ENCODE results near the gene SLC39A9.

DNA sequence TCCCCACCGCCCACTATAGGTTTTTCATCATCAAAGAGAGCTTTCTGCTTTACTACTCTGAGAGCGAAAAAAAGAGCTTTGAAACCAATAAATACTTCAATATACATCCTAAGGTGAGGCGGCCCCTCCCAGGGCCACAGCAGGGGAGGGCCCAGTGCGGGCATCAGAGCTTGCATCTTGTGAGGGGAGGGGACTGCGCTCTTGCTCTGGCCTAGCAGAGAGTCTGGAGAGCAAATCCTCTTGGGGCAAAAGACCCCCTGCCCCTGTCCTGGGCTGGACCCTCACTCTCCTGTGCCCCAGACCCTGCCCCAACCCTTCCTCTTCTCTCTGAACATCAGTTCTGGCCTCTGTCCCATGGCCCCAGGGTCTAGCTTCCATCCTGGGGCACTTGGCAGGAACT, 101.6 kb downstream of the SLC39A9 start:
- TF ChIP-seq NR2C2 (CRISPR knock-in tag; IDR thresholded peaks at IDR 0.05; ENCODE audit: borderline replicate concordance) (no peak), SP4 (CRISPR knock-in tag; IDR thresholded peaks at IDR 0.05) (no peak), CCDC6 (CRISPR knock-in tag; IDR thresholded peaks at IDR 0.05) (no peak), ZNF253 (CRISPR knock-in tag; IDR thresholded peaks at IDR 0.05; ENCODE audit: borderline replicate concordance) (no peak), HNRNPUL1 (IDR thresholded peaks at IDR 0.05; ENCODE audit: low read depth, low read length) (no peak), MEIS1 (CRISPR knock-in tag; IDR thresholded peaks at IDR 0.05; ENCODE audit: borderline replicate concordance) (no peak), ZSCAN30 (CRISPR knock-in tag; IDR thresholded peaks at IDR 0.05) (no peak), SRSF9 (IDR thresholded peaks at IDR 0.05; ENCODE audit: borderline replicate concordance, insufficient read depth, low read depth, low read length, poor library complexity, severe bottlenecking) (no peak), TCF7L2 (IDR thresholded peaks at IDR 0.05; ENCODE audit: low read depth, low read length) (no peak)
- TF ChIP-seq, protein P1, sequence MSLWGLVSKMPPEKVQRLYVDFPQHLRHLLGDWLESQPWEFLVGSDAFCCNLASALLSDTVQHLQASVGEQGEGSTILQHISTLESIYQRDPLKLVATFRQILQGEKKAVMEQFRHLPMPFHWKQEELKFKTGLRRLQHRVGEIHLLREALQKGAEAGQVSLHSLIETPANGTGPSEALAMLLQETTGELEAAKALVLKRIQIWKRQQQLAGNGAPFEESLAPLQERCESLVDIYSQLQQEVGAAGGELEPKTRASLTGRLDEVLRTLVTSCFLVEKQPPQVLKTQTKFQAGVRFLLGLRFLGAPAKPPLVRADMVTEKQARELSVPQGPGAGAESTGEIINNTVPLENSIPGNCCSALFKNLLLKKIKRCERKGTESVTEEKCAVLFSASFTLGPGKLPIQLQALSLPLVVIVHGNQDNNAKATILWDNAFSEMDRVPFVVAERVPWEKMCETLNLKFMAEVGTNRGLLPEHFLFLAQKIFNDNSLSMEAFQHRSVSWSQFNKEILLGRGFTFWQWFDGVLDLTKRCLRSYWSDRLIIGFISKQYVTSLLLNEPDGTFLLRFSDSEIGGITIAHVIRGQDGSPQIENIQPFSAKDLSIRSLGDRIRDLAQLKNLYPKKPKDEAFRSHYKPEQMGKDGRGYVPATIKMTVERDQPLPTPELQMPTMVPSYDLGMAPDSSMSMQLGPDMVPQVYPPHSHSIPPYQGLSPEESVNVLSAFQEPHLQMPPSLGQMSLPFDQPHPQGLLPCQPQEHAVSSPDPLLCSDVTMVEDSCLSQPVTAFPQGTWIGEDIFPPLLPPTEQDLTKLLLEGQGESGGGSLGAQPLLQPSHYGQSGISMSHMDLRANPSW (CRISPR knock-in tag; IDR thresholded peaks at IDR 0.05; ENCODE audit: borderline replicate concordance): no peak
- TF ChIP-seq, protein P2, sequence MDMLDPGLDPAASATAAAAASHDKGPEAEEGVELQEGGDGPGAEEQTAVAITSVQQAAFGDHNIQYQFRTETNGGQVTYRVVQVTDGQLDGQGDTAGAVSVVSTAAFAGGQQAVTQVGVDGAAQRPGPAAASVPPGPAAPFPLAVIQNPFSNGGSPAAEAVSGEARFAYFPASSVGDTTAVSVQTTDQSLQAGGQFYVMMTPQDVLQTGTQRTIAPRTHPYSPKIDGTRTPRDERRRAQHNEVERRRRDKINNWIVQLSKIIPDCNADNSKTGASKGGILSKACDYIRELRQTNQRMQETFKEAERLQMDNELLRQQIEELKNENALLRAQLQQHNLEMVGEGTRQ (IDR thresholded peaks at IDR 0.05; ENCODE audit: low read depth, low read length): no peak
- TF ChIP-seq, protein P2 (CRISPR knock-in tag; IDR thresholded peaks at IDR 0.05; ENCODE audit: borderline replicate concordance): no peak
- TF ChIP-seq, protein P3, sequence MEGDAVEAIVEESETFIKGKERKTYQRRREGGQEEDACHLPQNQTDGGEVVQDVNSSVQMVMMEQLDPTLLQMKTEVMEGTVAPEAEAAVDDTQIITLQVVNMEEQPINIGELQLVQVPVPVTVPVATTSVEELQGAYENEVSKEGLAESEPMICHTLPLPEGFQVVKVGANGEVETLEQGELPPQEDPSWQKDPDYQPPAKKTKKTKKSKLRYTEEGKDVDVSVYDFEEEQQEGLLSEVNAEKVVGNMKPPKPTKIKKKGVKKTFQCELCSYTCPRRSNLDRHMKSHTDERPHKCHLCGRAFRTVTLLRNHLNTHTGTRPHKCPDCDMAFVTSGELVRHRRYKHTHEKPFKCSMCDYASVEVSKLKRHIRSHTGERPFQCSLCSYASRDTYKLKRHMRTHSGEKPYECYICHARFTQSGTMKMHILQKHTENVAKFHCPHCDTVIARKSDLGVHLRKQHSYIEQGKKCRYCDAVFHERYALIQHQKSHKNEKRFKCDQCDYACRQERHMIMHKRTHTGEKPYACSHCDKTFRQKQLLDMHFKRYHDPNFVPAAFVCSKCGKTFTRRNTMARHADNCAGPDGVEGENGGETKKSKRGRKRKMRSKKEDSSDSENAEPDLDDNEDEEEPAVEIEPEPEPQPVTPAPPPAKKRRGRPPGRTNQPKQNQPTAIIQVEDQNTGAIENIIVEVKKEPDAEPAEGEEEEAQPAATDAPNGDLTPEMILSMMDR (CRISPR knock-in tag; IDR thresholded peaks at IDR 0.05): no peak
- TF ChIP-seq, protein P4, sequence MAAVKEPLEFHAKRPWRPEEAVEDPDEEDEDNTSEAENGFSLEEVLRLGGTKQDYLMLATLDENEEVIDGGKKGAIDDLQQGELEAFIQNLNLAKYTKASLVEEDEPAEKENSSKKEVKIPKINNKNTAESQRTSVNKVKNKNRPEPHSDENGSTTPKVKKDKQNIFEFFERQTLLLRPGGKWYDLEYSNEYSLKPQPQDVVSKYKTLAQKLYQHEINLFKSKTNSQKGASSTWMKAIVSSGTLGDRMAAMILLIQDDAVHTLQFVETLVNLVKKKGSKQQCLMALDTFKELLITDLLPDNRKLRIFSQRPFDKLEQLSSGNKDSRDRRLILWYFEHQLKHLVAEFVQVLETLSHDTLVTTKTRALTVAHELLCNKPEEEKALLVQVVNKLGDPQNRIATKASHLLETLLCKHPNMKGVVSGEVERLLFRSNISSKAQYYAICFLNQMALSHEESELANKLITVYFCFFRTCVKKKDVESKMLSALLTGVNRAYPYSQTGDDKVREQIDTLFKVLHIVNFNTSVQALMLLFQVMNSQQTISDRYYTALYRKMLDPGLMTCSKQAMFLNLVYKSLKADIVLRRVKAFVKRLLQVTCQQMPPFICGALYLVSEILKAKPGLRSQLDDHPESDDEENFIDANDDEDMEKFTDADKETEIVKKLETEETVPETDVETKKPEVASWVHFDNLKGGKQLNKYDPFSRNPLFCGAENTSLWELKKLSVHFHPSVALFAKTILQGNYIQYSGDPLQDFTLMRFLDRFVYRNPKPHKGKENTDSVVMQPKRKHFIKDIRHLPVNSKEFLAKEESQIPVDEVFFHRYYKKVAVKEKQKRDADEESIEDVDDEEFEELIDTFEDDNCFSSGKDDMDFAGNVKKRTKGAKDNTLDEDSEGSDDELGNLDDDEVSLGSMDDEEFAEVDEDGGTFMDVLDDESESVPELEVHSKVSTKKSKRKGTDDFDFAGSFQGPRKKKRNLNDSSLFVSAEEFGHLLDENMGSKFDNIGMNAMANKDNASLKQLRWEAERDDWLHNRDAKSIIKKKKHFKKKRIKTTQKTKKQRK (IDR thresholded peaks at IDR 0.05; ENCODE audit: low read length): no peak

All from HepG2 (cell line).